Cardiac muscle cell (in vitro differentiated cells and primary cell): ENCODE measurements around the gene PLD5. TPM values are rescaled to one million over a fixed set of nuclear protein-coding genes. Genes with fewer than 3 reads are reported as not detected.

Source experiments
- DNase-seq, 2 donors: peaks; one replicate each; pipeline versions ENCODE4 v3.0.0 to v3.0.0-alpha.2; 2010 to 2017; ENCODE audit warnings: low read depth in 1 of 2, low spot score in 1 of 2
- H3K27ac ChIP-seq: fragments of 200-600 bp; sonication (generic); 2 replicates; pipeline ENCODE4 v1.5.1; 2016
- H3K27me3 ChIP-seq: fragments of 200-600 bp; sonication (generic); 2 replicates; pipeline ENCODE4 v1.6.0; 2016; ENCODE audit warnings: control low read depth
- H3K36me3 ChIP-seq: fragments of 200-600 bp; sonication (generic); 2 replicates; pipeline ENCODE4 v1.5.1; 2016; ENCODE audit warnings: control low read depth
- H3K4me1 ChIP-seq: fragments of 200-600 bp; sonication (generic); 2 replicates; pipeline ENCODE4 v1.8.1; 2017; ENCODE audit warnings: low read depth, mild to moderate bottlenecking, mixed run types
- H3K4me3 ChIP-seq: fragments of 200-600 bp; sonication (generic); 2 replicates; pipeline ENCODE4 v1.5.1; 2016; ENCODE audit warnings: mild to moderate bottlenecking
- H3K9me3 ChIP-seq: fragments of 200-600 bp; sonication (generic); 2 replicates; pipeline ENCODE4 v1.5.1; 2017; ENCODE audit warnings: low read depth, mild to moderate bottlenecking, control low read depth
- CTCF ChIP-seq: IDR thresholded peaks from 2 replicates; pipeline ENCODE4 v1.5.1; 2012; ENCODE audit warnings: low read depth, mild to moderate bottlenecking, low read length
- polyA plus RNA-seq: library from polyadenylated mRNA; unstranded; fragments of >200 nt; fragmentation: Nextera tagmentation; extraction: Ambion mirVana; gene quantifications from 2 replicates; pipeline ENCODE4 v1.2.1, GENCODE V29; 2016
- total RNA-seq: library from RNA; depleted of rRNA; stranded (reverse); fragments of >200 nt; gene quantifications from 2 replicates; pipeline ENCODE4 v1.2.3, GENCODE V29; 2016

PLD5 gene
- total and polyA plus RNA-seq, 2 experiments from 2014 or later = 0.03 to 0.06 TPM

GRCh38 chr1:242203262-242203661 is 321.2 kb downstream of the PLD5 start:
- no peaks in the 10 kb centered on the region for H3K27me3 ChIP-seq
- H3K27ac ChIP-seq = no peak overlapping the region
- no peak for TF ChIP-seq CTCF
- peaks cover 1% of the 10 kb centered on the region for H3K4me1 ChIP-seq
- no peak overlapping the region for H3K4me3 ChIP-seq
- H3K9me3 ChIP-seq = no peaks in the 10 kb centered on the region
- DNase-seq = no peak
- H3K36me3 ChIP-seq = no peaks in the 10 kb centered on the region

GRCh38 chr1:242201090-242201489 is 323.4 kb downstream of the PLD5 start:
- Histone ChIP-seq H3K27ac (no peak overlapping the region), H3K4me1 (peaks cover 7% of the 10 kb centered on the region), H3K36me3 (no peaks in the 10 kb centered on the region), H3K4me3 (no peak overlapping the region), H3K9me3 (no peaks in the 10 kb centered on the region), H3K27me3 (no peaks in the 10 kb centered on the region)
- no peak for TF ChIP-seq CTCF
- DNase-seq = no peak

- Histone ChIP-seq H3K27ac (no peak overlapping the region), H3K4me1 (peaks cover 15% of the 10 kb centered on the region), H3K36me3 (no peaks in the 10 kb centered on the region), H3K9me3 (no peaks in the 10 kb centered on the region), H3K4me3 (no peak overlapping the region), H3K27me3 (no peaks in the 10 kb centered on the region)
- TF ChIP-seq CTCF = no peak
- DNase-seq = no peak
Measured at GRCh38 chr1:242199776-242200458, 324.6 kb downstream of the PLD5 start.

- DNase-seq = no peak
- H3K4me1 ChIP-seq = peaks cover 15% of the 10 kb centered on the region
- H3K27me3 ChIP-seq = no peaks in the 10 kb centered on the region
- no peaks in the 10 kb centered on the region for H3K36me3 ChIP-seq
- H3K27ac ChIP-seq = no peak overlapping the region
- H3K4me3 ChIP-seq = no peak overlapping the region
- no peak for TF ChIP-seq CTCF
- no peaks in the 10 kb centered on the region for H3K9me3 ChIP-seq
Measured at GRCh38 chr1:242197907-242198820, 326.3 kb downstream of the PLD5 start.

- peaks cover 15% of the 10 kb centered on the region for H3K4me1 ChIP-seq
- H3K27ac ChIP-seq = no peak overlapping the region
- H3K36me3 ChIP-seq = no peaks in the 10 kb centered on the region
- TF ChIP-seq CTCF = no peak
- no peaks in the 10 kb centered on the region for H3K9me3 ChIP-seq
- H3K27me3 ChIP-seq = no peaks in the 10 kb centered on the region
- H3K4me3 ChIP-seq = no peak overlapping the region
- no peak for DNase-seq
Measured at GRCh38 chr1:242196914-242197313, 327.6 kb downstream of the PLD5 start.
